Sigmoid colon (tissue), 4 donors: ENCODE measurements around the gene GALT.

Experiments used
- CTCF ChIP-seq, 4 experiments: fragments of 450-650 bp in 3 of 4; fragments of 200-600 bp in 1 of 4; IDR thresholded peaks; one replicate each; pipeline ENCODE4 v1.5.1; 2016 to 2019; ENCODE audit warnings: antibody characterized with exemption in 4 of 4, mild to moderate bottlenecking in 3 of 4, moderate library complexity in 2 of 4
- EP300 ChIP-seq, 4 donors: sonication (generic); formaldehyde crosslinking; IDR thresholded peaks; one replicate each; pipeline ENCODE4 v1.6.1; 2017; ENCODE audit warnings: antibody characterized with exemption in 4 of 4
- POLR2A ChIP-seq, 2 donors: fragments of 450-650 bp; IDR thresholded peaks; one replicate each; pipeline ENCODE4 v1.6.1; 2016; ENCODE audit warnings: antibody characterized with exemption in 2 of 2, mild to moderate bottlenecking in 2 of 2, moderate library complexity in 2 of 2
- POLR2AphosphoS5 ChIP-seq, 4 donors: sonication (generic); formaldehyde crosslinking; IDR thresholded peaks; one replicate each; pipeline ENCODE4 v1.6.1; 2017; ENCODE audit warnings: antibody characterized with exemption in 4 of 4

GRCh38 chr9:34652602-34653000 is 6.1 kb downstream of the GALT start:
- no peak for TF ChIP-seq CTCF (IDR thresholded peaks at IDR 0.05)
- no peak for TF ChIP-seq POLR2AphosphoS5 (IDR thresholded peaks at IDR 0.05)
- no peak for TF ChIP-seq POLR2A (IDR thresholded peaks at IDR 0.05)
- no peak for TF ChIP-seq EP300 (IDR thresholded peaks at IDR 0.05)
